Measurements from ENCODE around the gene TRA2B. TPM values are rescaled to one million over a fixed set of nuclear protein-coding genes. Genes with fewer than 3 reads are reported as not detected.

The TRA2B gene
- total RNA-seq, 4 donors from 2014 or later: 162 to 237 (median 202) TPM

GRCh38 chr3:185958626-185959025, 20.8 kb upstream of the TRA2B start:
- WGBS, 2 donors: 88 to 94% methylated on average over 2 of the region's 2 CpGs
- no peak for TF ChIP-seq POLR2A (IDR thresholded peaks at IDR 0.05)
- TF ChIP-seq, protein P1, sequence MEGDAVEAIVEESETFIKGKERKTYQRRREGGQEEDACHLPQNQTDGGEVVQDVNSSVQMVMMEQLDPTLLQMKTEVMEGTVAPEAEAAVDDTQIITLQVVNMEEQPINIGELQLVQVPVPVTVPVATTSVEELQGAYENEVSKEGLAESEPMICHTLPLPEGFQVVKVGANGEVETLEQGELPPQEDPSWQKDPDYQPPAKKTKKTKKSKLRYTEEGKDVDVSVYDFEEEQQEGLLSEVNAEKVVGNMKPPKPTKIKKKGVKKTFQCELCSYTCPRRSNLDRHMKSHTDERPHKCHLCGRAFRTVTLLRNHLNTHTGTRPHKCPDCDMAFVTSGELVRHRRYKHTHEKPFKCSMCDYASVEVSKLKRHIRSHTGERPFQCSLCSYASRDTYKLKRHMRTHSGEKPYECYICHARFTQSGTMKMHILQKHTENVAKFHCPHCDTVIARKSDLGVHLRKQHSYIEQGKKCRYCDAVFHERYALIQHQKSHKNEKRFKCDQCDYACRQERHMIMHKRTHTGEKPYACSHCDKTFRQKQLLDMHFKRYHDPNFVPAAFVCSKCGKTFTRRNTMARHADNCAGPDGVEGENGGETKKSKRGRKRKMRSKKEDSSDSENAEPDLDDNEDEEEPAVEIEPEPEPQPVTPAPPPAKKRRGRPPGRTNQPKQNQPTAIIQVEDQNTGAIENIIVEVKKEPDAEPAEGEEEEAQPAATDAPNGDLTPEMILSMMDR (IDR thresholded peaks at IDR 0.05): no peak
- intact Hi-C loops (cut with DNase I): no loop called here
- Histone ChIP-seq H3K9me3 (no peaks in the 10 kb centered on the region), H3K27ac (no peak overlapping the region), H3K4me3 (replicated peaks in 1 of 3) (no peak overlapping the region), H3K36me3 (no peaks in the 10 kb centered on the region), H3K27me3 (no peaks in the 10 kb centered on the region), H3K4me1 (peaks cover 6 to 12% of the 10 kb centered on the region in 2 donors)
- DNase-seq: no peak

DNA sequence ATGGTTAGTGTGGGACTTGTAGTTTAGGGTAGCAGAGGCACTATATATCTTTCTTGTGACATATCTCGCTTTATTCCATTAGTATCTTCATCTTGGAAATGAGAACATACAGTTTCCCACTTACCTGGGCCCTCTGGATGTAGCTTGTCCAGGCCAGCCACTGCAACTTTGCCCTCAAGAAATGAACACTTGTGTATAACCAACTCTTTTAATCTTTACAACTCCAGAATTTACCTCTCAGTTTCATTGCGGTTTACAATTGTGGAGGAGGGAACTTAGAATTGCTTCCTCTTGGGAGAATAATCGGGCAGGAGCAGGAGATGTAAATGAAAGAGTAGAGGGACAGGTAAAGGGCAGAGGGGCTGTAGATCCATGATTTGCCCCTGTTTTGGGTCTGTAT, 18.4 kb upstream of the TRA2B start:
- TF ChIP-seq POLR2A (IDR thresholded peaks at IDR 0.05): no peak
- TF ChIP-seq, protein P1 (IDR thresholded peaks at IDR 0.05): no peak
- H3K27me3 ChIP-seq: no peaks in the 10 kb centered on the region
- WGBS, 2 donors: 91 to 93% methylated on average over 3 of the region's 3 CpGs
- H3K9me3 ChIP-seq: no peaks in the 10 kb centered on the region
- no peak for DNase-seq
- peaks cover 6 to 12% of the 10 kb centered on the region in 2 donors for H3K4me1 ChIP-seq
- H3K36me3 ChIP-seq: no peaks in the 10 kb centered on the region
- intact Hi-C loops (cut with DNase I): no loop called here
- no peak overlapping the region for H3K27ac ChIP-seq
- H3K4me3 ChIP-seq (replicated peaks in 1 of 3): no peak overlapping the region

DNA sequence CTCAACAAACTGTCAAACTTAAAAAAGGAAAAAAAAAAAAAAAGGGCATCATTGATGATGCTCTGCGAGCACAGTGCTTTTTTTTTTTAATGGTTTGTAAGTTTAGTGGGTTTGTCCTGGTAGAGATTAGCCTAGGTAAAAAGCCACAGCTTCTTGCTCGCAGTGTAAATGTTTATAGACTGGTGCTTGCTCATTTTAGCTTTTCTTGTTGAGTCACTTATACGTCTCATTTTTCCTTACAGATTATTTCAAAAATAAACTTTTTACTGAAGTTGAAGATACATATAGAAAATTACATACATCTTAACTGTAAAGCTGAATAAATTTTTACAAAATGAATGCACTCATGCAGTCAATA, 16.5 kb upstream of the TRA2B start:
- TF ChIP-seq, protein P1 (IDR thresholded peaks at IDR 0.05): no peak
- no peak for TF ChIP-seq POLR2A (IDR thresholded peaks at IDR 0.05)
- 79 to 80% methylated on average over 3 of the region's 3 CpGs for WGBS, 2 donors
- DNase-seq: no peak
- no peak overlapping the region for H3K4me3 ChIP-seq (replicated peaks in 1 of 3)
- H3K27me3 ChIP-seq: no peaks in the 10 kb centered on the region
- intact Hi-C loops (cut with DNase I): no loop called here
- no peak overlapping the region for H3K27ac ChIP-seq
- H3K9me3 ChIP-seq: no peaks in the 10 kb centered on the region
- H3K4me1 ChIP-seq: peaks cover 0 to 3% of the 10 kb centered on the region in 2 donors
- H3K36me3 ChIP-seq: no peaks in the 10 kb centered on the region

GRCh38 chr3:185950728-185951127, 12.9 kb upstream of the TRA2B start:
- DNase-seq: no peak
- Histone ChIP-seq H3K9me3 (no peaks in the 10 kb centered on the region), H3K4me1 (no peaks in the 10 kb centered on the region), H3K27ac (no peak overlapping the region), H3K36me3 (no peaks in the 10 kb centered on the region), H3K4me3 (replicated peaks in 1 of 3) (no peak overlapping the region), H3K27me3 (no peaks in the 10 kb centered on the region)
- intact Hi-C loops (cut with DNase I): no loop called here
- 86 to 94% methylated on average over 3 of the region's 3 CpGs for WGBS, 2 donors
- no peak for TF ChIP-seq POLR2A (IDR thresholded peaks at IDR 0.05)
- TF ChIP-seq, protein P1 (IDR thresholded peaks at IDR 0.05): no peak

DNA sequence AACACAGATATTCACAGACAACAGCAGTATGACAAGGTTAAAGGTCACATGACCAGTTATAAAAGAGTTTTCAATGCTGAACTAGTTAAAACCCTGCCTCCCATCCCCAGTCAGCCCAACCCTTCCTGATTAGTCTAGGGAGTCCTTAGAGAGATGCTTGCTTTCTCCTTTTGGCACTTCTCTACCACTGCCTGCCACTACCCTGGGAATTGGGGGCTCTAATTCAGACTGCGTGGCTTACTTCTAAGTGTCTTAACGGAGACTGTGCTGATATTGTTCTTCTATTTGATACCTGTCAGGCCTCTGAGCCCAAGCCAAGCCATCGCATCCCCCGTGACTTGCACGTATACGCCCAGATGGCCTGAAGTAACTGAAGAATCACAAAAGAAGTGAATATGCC, 11.7 kb upstream of the TRA2B start:
- Histone ChIP-seq H3K9me3 (no peaks in the 10 kb centered on the region), H3K27ac (no peak overlapping the region), H3K4me3 (replicated peaks in 1 of 3) (no peak overlapping the region), H3K27me3 (no peaks in the 10 kb centered on the region), H3K36me3 (no peaks in the 10 kb centered on the region), H3K4me1 (no peaks in the 10 kb centered on the region)
- no peak for TF ChIP-seq POLR2A (IDR thresholded peaks at IDR 0.05)
- TF ChIP-seq, protein P1 (IDR thresholded peaks at IDR 0.05): no peak
- DNase-seq: no peak
- WGBS, 2 donors: 89 to 96% methylated on average over 6 of the region's 6 CpGs
- intact Hi-C loops (cut with DNase I): no loop called here

Measured in thyroid gland (tissue), 4 donors.